ENCODE data around the gene SLC41A3. TPM values are rescaled to one million over a fixed set of nuclear protein-coding genes. Genes with fewer than 3 reads are reported as not detected.

Gene SLC41A3
- total RNA-seq, 1 experiment from 2014 or later = 35.5 TPM

GRCh38 chr3:126087552-126088175 lies 3.7 kb upstream of the SLC41A3 start:
- no peak overlapping the region for H3K14ac ChIP-seq (ENCODE audit: insufficient read depth, low read length)
- Mint-ChIP-seq H3K27ac (no peak overlapping the region), H3K4me3 (no peak overlapping the region), H3K4me1 (peaks cover 9 to 14% of the 10 kb centered on the region in 2 experiments), H3K27me3 (ENCODE audit: low read depth) (peaks cover 3% of the 10 kb centered on the region; the same call in 1 of the 2 replicates), H3K9me3 (peaks cover 68 to 70% of the 10 kb centered on the region in 2 experiments), H3K36me3 (ENCODE audit: insufficient read depth in 1 of 3, low read depth in 3 of 3) (peaks cover 19 to 66% (median 36%) of the 10 kb centered on the region in 3 experiments)
- H3K4me2 ChIP-seq (ENCODE audit: insufficient read depth, insufficient read length, low read length) = no peak overlapping the region
- H4K20me1 ChIP-seq (ENCODE audit: control insufficient read depth, insufficient read depth, insufficient read length) = no peaks in the 10 kb centered on the region
- no peak overlapping the region for H2BK20ac ChIP-seq (ENCODE audit: low read depth, low read length, poor library complexity, severe bottlenecking)
- H2BK12ac ChIP-seq (ENCODE audit: insufficient read length, low read depth, low read length) = no peak overlapping the region
- H4K5ac ChIP-seq (ENCODE audit: insufficient read length, low read depth, low read length) = no peak overlapping the region
- H3K18ac ChIP-seq (ENCODE audit: insufficient read length, low read depth, low read length) = no peak overlapping the region
- no peaks in the 10 kb centered on the region for H3K79me2 ChIP-seq (ENCODE audit: insufficient read depth, low read length)
- H4K8ac ChIP-seq (replicated peaks; ENCODE audit: insufficient read length, low read depth, low read length) = no peak overlapping the region
- H2BK15ac ChIP-seq (ENCODE audit: low read depth, low read length) = no peak overlapping the region
- no peak overlapping the region for H3T11ph ChIP-seq (ENCODE audit: low read length)
- no peak overlapping the region for H3K27ac ChIP-seq (ENCODE audit: insufficient read length, low read depth, low read length)
- H4K91ac ChIP-seq (ENCODE audit: insufficient read length, low read depth, low read length) = no peak overlapping the region
- DNase-seq = no peak
- no peak overlapping the region for H2BK120ac ChIP-seq (ENCODE audit: low read depth, low read length, poor library complexity, severe bottlenecking)
- peaks cover 8% of the 10 kb centered on the region for H3K9me3 ChIP-seq (ENCODE audit: control insufficient read depth, low read depth, low read length)
- WGBS (ENCODE audit: extremely low coverage, insufficient read length, low lambda C conversion rate) = no CpG with 5 or more reads among the region's 1 CpG
- H3K9ac ChIP-seq (ENCODE audit: extremely low read depth, insufficient read length, low read length) = no peak overlapping the region
- H2AK5ac ChIP-seq (ENCODE audit: insufficient read length, low read length) = no peak overlapping the region
- H3K4me1 ChIP-seq (ENCODE audit: insufficient read depth, low read length) = no peaks in the 10 kb centered on the region
- H2BK5ac ChIP-seq (ENCODE audit: insufficient read length, low read length) = no peak overlapping the region
- H2AFZ ChIP-seq (ENCODE audit: low read length) = no peak overlapping the region
- H3K79me1 ChIP-seq (ENCODE audit: insufficient read depth, low read depth, low read length, poor library complexity, severe bottlenecking) = no peaks in the 10 kb centered on the region
- TF ChIP-seq CTCF (conservative IDR thresholded peaks at IDR 0.05) = no peak
- H3K27me3 ChIP-seq (ENCODE audit: insufficient read depth, low read length) = no peaks in the 10 kb centered on the region
- peaks cover 3% of the 10 kb centered on the region for H3K23me2 ChIP-seq (ENCODE audit: insufficient read length, low read depth, low read length, poor library complexity, severe bottlenecking)
- H3K4ac ChIP-seq (ENCODE audit: low read depth, low read length) = no peak overlapping the region
- H3K23ac ChIP-seq (ENCODE audit: insufficient read length, low read depth, low read length) = no peak overlapping the region
- no peak overlapping the region for H3K56ac ChIP-seq (ENCODE audit: insufficient read length, low read depth, low read length)
